Limb (tissue), 2 donors: Measurements from ENCODE around the gene NOSIP.

Source experiments
- DNase-seq, 2 donors: peaks; one replicate each; pipeline ENCODE4 v3.0.0-alpha.2; 2016; ENCODE audit errors: extremely low spot score in 2 of 2

NOSIP gene

GRCh38 chr19:49507803-49508494 is 72.4 kb downstream of the NOSIP start:
- DNase-seq: no peak

GRCh38 chr19:49506575-49507105 is 73.7 kb downstream of the NOSIP start:
- DNase-seq: no peak
